Rectal smooth muscle tissue (tissue), 1 donor: ENCODE data around the gene ZFR.
"Not testable (repeated sequence)": the region's sequence is repeated elsewhere in the genome, so short reads cannot be mapped to it uniquely, and the experiment has no call there.

ENCODE experiments used
- H3K27ac ChIP-seq: one replicate; pipeline ENCODE4 v1.7.0; 2013; ENCODE audit warnings: low read depth, low read length, inconsistent platforms
- H3K27me3 ChIP-seq: one replicate; pipeline ENCODE4 v1.7.0; 2013; ENCODE audit warnings: low read length; ENCODE audit not compliant: control insufficient read depth, insufficient read depth
- H3K36me3 ChIP-seq: one replicate; pipeline ENCODE4 v1.7.0; 2013; ENCODE audit warnings: low read length; ENCODE audit not compliant: control insufficient read depth, insufficient read depth
- H3K4me1 ChIP-seq: one replicate; pipeline ENCODE4 v1.7.0; 2013; ENCODE audit warnings: low read length; ENCODE audit not compliant: control insufficient read depth, insufficient read depth
- H3K4me3 ChIP-seq: one replicate; pipeline ENCODE4 v1.7.0; 2013; ENCODE audit warnings: low read length
- H3K9ac ChIP-seq: one replicate; pipeline ENCODE4 v1.7.0; 2013; ENCODE audit warnings: low read length

ZFR gene

GRCh38 chr5:32322882-32323281 lies 121.7 kb downstream of the ZFR start:
- no peaks in the 10 kb centered on the region for H3K27me3 ChIP-seq
- H3K4me3 ChIP-seq: no peak overlapping the region
- H3K4me1 ChIP-seq: no peaks in the 10 kb centered on the region
- no peaks in the 10 kb centered on the region for H3K36me3 ChIP-seq
- no peak overlapping the region for H3K9ac ChIP-seq
- H3K27ac ChIP-seq: no peak overlapping the region

GRCh38 chr5:32321787-32322186 lies 122.8 kb downstream of the ZFR start:
- not testable (repeated sequence) for H3K27ac ChIP-seq, H3K36me3 ChIP-seq, H3K27me3 ChIP-seq, H3K9ac ChIP-seq, H3K4me3 ChIP-seq, H3K4me1 ChIP-seq

GRCh38 chr5:32320576-32320975 lies 124.0 kb downstream of the ZFR start:
- no peaks in the 10 kb centered on the region for H3K4me1 ChIP-seq
- no peak overlapping the region for H3K9ac ChIP-seq
- no peak overlapping the region for H3K27ac ChIP-seq
- H3K27me3 ChIP-seq: no peaks in the 10 kb centered on the region
- H3K4me3 ChIP-seq: no peak overlapping the region
- H3K36me3 ChIP-seq: no peaks in the 10 kb centered on the region

- no peaks in the 10 kb centered on the region for H3K27me3 ChIP-seq
- no peak overlapping the region for H3K27ac ChIP-seq
- H3K4me3 ChIP-seq: no peak overlapping the region
- H3K9ac ChIP-seq: no peak overlapping the region
- no peaks in the 10 kb centered on the region for H3K36me3 ChIP-seq
- H3K4me1 ChIP-seq: no peaks in the 10 kb centered on the region
Measured at GRCh38 chr5:32319926-32320543, 124.5 kb downstream of the ZFR start.

GRCh38 chr5:32319392-32319791 lies 125.1 kb downstream of the ZFR start:
- no peaks in the 10 kb centered on the region for H3K36me3 ChIP-seq
- H3K4me3 ChIP-seq: no peak overlapping the region
- H3K27me3 ChIP-seq: no peaks in the 10 kb centered on the region
- H3K9ac ChIP-seq: no peak overlapping the region
- no peaks in the 10 kb centered on the region for H3K4me1 ChIP-seq
- H3K27ac ChIP-seq: no peak overlapping the region

- Histone ChIP-seq H3K9ac (no peak overlapping the region), H3K4me3 (no peak overlapping the region), H3K27ac (no peak overlapping the region), H3K4me1 (no peaks in the 10 kb centered on the region), H3K36me3 (no peaks in the 10 kb centered on the region), H3K27me3 (no peaks in the 10 kb centered on the region)
Measured at GRCh38 chr5:32317041-32317440, 127.5 kb downstream of the ZFR start.

GRCh38 chr5:32315221-32316014 lies 129.1 kb downstream of the ZFR start:
- H3K27ac ChIP-seq: no peak overlapping the region
- peaks cover 5% of the 10 kb centered on the region for H3K4me1 ChIP-seq
- no peaks in the 10 kb centered on the region for H3K36me3 ChIP-seq
- no peak overlapping the region for H3K9ac ChIP-seq
- no peaks in the 10 kb centered on the region for H3K27me3 ChIP-seq
- H3K4me3 ChIP-seq: no peak overlapping the region

- no peaks in the 10 kb centered on the region for H3K36me3 ChIP-seq
- no peak overlapping the region for H3K27ac ChIP-seq
- no peak overlapping the region for H3K4me3 ChIP-seq
- H3K27me3 ChIP-seq: no peaks in the 10 kb centered on the region
- H3K4me1 ChIP-seq: peaks cover 5% of the 10 kb centered on the region
- H3K9ac ChIP-seq: no peak overlapping the region
Measured at GRCh38 chr5:32314658-32315057, 129.9 kb downstream of the ZFR start.

GRCh38 chr5:32314152-32314488 lies 130.4 kb downstream of the ZFR start:
- not testable (repeated sequence) for H3K4me1 ChIP-seq

GRCh38 chr5:32312595-32313332 lies 131.8 kb downstream of the ZFR start, which contains the start of gene MTMR12:
Gene MTMR12, minus strand, starts transcription at chr5:32312939. Its CDS starts 101 bp downstream, at chr5:32312838.
- H3K27ac ChIP-seq: peak within 1 kb of the TSS; percentile 98
- peak within 1 kb of the TSS; percentile 71 for H3K9ac ChIP-seq
- no peaks in the 10 kb centered on the region for H3K27me3 ChIP-seq
- H3K4me1 ChIP-seq: peaks cover 5% of the 10 kb centered on the region
- H3K4me3 ChIP-seq: peak within 1 kb of the TSS; percentile 76
- no peaks in the 10 kb centered on the region for H3K36me3 ChIP-seq

More at GRCh38 chr5:32314152-32314488, 130.4 kb downstream of the ZFR start:
- not testable (repeated sequence) for H3K9ac ChIP-seq, H3K27me3 ChIP-seq, H3K36me3 ChIP-seq, H3K27ac ChIP-seq, H3K4me3 ChIP-seq

GRCh38 chr5:32312197-32312594 lies 132.3 kb downstream of the ZFR start:
- Histone ChIP-seq H3K9ac (peak overlapping the region; percentile 71), H3K4me3 (peak overlapping the region; percentile 68), H3K4me1 (peaks cover 5% of the 10 kb centered on the region), H3K36me3 (no peaks in the 10 kb centered on the region), H3K27ac (peak overlapping the region; percentile 98), H3K27me3 (no peaks in the 10 kb centered on the region)

- H3K27me3 ChIP-seq: no peaks in the 10 kb centered on the region
- H3K9ac ChIP-seq: peak overlapping the region; percentile 71
- peak overlapping the region; percentile 68 for H3K4me3 ChIP-seq
- peaks cover 5% of the 10 kb centered on the region for H3K4me1 ChIP-seq
- H3K27ac ChIP-seq: peak overlapping the region; percentile 98
- H3K36me3 ChIP-seq: no peaks in the 10 kb centered on the region
Measured at GRCh38 chr5:32311404-32312196, 132.9 kb downstream of the ZFR start.
